ENCODE data around the gene LORICRIN.

LORICRIN gene

GRCh38 chr1:153250166-153250565 is 9.3 kb upstream of the LORICRIN start:
- DNase-seq: no peak

- no peak for DNase-seq
Measured at GRCh38 chr1:153251087-153251486, 8.4 kb upstream of the LORICRIN start.

GRCh38 chr1:153251562-153251961 is 7.9 kb upstream of the LORICRIN start:
- DNase-seq: no peak

DNA sequence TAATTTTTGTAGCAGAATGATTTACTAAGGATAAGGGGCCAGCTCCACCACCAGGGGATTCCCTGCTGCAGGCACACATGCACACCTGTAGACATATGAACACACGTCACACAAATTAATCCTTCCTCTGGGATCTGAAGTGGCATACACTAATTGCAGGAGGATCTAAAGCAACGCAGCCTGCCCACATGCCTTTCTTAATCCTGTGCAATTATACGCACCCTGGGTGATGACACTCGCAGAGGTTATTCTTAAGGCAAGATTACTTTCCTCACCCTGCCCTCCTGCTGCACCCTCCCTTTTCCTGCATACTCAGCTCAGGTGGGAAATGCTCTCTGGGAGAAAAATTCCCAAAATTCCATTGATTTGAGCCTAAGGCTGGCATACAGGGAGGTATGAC is 7.5 kb upstream of the LORICRIN start:
- DNase-seq: no peak

- DNase-seq: no peak
Measured at GRCh38 chr1:153253076-153253475, 6.4 kb upstream of the LORICRIN start.

DNA sequence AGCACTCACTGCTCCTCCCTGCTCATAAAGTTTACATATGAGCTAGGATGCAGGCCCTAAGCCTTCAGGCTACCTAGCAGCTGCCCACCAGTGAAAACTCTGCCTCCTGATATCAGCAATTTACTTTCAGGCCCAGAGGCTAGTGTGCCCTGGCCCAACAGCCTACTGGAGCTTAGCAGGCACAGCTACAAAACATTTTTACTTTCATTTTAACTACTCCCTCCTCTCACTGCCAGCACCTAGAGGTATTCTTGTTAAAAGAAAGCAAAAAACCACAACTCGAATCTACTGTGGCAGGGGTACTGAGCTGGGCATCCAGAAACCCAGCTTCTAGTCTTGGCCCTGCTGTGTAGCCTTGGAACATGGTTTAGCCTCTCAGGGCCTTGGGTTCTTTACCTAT is 5.8 kb upstream of the LORICRIN start:
- no peak for DNase-seq

DNA sequence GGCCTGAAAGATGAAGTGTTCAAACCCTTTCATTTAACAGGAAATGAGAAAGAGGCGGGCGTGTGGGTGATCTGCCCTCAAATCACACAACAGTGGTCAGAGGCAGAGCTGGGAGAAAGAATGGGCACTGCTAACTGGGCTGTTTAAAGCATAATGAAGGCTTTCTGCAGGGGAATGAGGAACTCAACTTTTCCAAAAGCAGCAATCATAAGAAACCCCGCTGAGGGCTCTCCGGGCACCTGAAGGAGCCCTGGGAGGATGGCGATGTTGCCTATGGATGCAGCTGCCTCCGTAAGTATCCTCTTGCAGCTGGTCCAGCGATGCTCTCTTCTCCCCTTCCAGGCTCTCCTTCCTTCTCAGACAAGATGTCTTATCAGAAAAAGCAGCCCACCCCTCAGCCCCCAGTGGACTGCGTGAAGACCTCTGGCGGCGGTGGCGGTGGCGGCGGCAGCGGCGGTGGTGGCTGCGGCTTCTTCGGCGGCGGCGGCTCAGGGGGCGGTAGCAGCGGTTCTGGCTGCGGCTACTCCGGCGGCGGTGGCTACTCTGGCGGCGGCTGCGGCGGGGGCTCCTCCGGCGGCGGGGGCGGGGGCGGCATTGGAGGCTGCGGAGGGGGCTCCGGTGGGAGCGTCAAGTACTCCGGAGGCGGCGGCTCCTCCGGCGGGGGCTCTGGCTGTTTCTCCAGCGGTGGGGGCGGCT is 1.2 kb downstream of the LORICRIN start:
- no peak for DNase-seq

DNA sequence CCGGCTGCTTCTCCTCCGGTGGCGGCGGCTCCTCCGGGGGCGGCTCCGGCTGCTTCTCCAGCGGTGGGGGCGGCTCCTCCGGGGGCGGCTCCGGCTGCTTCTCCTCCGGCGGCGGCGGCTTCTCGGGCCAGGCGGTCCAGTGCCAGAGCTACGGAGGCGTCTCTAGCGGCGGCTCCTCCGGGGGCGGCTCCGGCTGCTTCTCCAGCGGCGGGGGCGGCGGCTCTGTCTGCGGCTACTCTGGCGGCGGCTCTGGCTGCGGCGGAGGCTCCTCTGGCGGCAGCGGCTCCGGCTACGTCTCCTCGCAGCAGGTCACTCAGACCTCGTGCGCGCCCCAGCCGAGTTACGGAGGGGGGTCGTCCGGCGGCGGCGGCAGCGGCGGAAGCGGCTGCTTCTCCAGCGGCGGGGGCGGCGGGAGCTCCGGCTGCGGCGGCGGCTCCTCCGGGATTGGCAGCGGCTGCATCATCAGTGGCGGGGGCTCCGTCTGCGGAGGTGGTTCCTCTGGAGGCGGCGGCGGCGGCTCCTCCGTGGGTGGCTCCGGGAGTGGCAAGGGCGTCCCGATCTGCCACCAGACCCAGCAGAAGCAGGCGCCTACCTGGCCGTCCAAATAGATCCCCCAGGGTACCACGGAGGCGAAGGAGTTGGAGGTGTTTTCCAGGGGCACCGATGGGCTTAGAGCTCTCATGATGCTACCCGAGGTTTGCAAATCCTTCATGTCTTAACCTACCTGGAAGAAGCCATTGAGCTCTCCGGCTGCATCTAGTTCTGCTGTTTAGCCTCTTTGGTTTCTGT is 2.0 kb downstream of the LORICRIN start:
- peak; percentile 7 for DNase-seq

- DNase-seq: no peak
Measured at GRCh38 chr1:153262070-153262366, 2.5 kb downstream of the LORICRIN start.

- no peak for DNase-seq
Measured at GRCh38 chr1:153262462-153263157, 3.1 kb downstream of the LORICRIN start.

- DNase-seq: no peak
Measured at GRCh38 chr1:153265457-153265856, 6.0 kb downstream of the LORICRIN start.

GRCh38 chr1:153271711-153272110 is 12.2 kb downstream of the LORICRIN start:
- no peak for DNase-seq

DNA sequence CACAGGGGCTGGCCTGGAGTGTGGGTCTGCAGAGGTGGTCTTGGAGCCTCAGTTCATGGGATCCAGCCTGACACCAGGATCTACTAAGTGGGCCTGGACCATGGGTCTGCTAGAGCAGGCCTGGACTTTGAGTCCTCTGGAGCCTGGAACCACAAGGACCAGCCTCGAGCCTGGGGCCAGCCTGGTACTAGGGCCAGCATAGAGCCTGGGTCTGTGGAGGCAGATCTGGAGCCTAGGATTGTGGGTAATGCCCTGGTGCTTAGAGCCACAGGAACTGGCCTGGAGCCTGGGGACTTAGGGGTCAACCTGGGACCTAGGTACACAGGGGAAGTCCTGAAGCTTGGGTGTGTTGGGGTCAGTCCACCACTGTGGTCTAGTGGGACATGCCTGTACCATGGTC is 12.7 kb downstream of the LORICRIN start:
- DNase-seq: no peak

- no peak for DNase-seq
Measured at GRCh38 chr1:153277852-153278251, 18.4 kb downstream of the LORICRIN start.

- DNase-seq: no peak
Measured at GRCh38 chr1:153288634-153289275, 29.3 kb downstream of the LORICRIN start.

- no peak for DNase-seq
Measured at GRCh38 chr1:153291514-153291913, 32.0 kb downstream of the LORICRIN start.

DNA sequence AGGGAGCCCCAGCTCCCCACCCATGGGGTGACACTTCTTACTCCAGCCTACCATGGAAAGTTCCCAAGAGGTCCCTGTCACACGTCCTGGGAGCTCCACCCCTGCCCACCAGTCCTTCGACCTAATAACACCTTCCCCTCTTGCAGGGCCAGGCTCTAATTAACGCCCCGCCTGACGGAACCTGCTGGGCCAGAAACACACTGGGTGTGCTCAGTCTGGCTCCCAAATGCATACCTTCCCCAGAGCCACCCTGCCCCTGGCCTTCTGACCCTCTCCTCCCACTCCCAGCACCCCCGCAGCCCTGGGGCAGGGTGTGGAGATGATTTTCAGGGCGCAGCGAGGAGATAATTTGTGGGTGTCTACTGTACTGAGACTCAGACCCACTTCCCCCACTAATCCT is 32.7 kb downstream of the LORICRIN start:
- DNase-seq: no peak

- no peak for DNase-seq
Measured at GRCh38 chr1:153292740-153293479, 33.4 kb downstream of the LORICRIN start.

GRCh38 chr1:153293480-153293775 is 33.9 kb downstream of the LORICRIN start:
- no peak for DNase-seq

GRCh38 chr1:153293851-153294250 is 34.4 kb downstream of the LORICRIN start:
- no peak for DNase-seq

- DNase-seq: no peak
Measured at GRCh38 chr1:153302308-153302707, 42.8 kb downstream of the LORICRIN start.

- no peak for DNase-seq
Measured at GRCh38 chr1:153305682-153306081, 46.2 kb downstream of the LORICRIN start.
